Measurements from ENCODE around the gene CCDC182.
A peak's percentile ranks its signal among the peaks of the same experiment; 100 is the strongest.

Gene CCDC182

DNA sequence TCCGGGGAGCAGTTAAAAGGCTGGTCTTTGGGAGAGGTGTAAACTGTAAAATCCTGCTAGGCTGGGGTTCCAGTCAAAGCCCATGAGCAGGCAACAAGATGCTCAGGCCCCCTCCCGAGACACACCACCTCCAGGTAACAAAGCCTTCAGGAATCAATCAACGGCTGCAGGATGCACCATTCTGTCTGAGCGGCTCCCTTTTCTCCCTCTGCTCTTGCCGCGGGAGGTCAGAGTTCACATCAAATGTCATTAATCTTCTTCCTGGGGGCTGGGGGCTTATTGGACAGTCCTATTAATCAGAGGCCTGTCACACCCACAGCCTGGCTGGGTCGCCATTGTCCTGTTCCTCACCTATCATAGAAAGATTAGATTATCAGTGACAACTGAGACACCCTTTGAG is 11.9 kb upstream of the CCDC182 start:
- no peak for DNase-seq

DNA sequence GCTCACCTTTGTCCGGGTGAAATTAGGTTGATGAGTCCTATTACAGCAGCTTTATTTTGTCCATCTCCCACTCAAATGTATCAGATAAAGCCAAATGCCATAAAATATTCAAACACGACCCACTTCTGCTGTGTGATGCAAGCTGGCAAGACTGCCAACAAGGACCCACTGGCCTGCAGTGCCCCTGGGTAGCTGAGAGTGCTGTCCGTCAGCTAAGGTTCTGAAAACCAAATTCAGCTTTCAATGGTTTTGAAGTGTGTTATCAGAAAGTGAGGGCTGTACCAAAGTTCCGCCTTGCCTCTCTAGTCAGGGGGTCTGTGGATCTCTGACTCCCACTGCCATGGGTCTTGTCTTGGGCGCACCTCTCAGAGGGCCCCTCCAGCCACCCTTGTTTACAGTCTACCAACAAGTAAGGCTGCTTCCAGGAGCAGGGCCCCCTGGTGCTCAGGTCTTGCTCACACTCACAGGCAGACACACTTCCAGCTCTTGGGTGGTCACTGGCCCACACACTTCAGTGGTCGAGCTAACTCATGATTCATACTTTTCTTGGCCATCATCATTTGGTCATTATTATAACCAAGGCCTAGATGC is 10.5 kb upstream of the CCDC182 start:
- DNase-seq: no peak

DNA sequence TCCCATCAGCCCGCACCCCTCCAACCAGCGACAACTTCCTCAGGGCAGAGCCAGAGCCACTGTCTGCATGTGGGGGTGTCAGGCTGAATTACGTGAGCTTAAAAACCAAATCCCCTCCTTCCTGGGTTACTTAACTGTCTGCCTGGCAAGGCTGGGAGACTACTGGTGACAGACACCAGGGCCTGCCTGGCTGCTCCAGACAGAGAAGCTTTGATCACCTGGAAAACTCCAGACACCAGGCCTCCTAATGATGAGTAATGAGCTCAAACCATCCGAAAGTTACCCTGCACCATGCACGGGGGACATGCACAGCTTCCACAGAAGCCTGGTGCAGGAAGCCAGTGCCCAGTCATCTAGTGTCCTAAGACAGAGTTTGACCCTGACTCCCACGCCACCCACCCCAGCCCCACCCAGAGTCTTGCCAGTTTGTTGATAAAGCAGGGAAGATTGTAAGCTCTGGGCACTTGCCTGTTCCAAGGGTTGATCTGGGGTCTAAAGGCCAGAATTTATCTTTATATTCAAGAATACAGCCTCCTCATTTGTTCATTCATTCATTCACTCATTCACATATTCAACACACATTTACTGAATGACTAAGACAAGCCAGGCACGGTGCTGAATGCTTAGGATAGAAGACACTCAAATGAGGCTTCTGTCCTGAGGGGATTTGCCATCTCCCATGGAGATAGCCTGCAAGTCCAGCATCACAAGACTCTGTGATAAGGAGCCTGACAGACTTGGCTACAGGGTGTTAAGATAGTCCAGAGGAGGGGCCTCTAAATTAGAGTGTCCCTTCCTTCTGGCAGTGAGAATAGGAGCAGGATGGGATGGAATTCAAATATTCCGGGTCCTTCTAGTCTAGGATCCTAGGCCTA is 7.2 kb upstream of the CCDC182 start:
- DNase-seq: no peak

DNA sequence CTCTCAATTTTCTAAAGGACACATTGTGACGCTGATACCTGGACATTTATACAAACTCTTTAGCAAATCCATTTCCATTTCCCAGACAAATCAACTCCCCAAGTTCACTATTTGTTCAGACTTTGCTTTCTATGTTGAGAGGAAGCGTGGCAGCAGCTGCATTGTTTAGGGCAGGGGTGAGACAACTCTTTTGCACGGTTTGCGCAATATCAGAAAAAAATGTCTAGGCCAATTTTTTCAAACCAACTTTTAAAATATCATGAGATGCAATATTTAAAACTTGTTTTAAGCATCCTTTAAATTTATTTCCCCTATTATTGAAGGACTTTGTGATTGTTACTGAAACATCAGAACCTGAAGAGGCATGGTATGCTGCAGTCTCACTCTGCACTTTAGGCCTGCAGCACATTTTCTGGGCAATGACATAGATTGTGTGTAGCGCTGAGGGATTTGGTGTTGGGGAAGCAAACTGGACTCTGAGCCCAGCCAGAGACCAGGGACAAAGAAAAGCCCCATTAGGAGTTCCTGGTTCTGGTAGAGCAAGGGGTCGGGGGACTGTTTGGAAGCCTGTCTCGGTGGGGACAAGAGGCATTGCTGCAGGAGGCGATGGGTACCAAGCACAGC is 6.4 kb upstream of the CCDC182 start:
- DNase-seq: no peak

DNA sequence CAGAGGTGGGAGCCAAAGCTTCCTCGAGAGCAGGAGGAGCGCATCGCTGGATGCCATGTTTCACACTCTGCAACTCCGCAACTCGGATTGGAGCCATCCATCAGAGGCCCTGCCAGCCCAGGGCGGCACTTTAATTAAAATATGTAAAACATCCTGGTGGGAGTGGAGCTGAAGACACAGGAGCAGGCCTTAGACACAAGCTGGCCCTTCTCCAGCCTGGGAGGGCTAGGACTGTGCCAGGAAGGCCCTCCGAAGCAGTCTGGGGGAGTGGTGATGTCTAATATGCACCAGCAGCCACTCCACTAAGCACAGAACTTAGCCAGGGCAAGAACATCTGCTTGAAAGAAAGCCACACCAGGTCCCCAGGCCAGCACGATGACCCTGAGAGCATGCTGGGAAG is 5.8 kb upstream of the CCDC182 start:
- DNase-seq: no peak

DNA sequence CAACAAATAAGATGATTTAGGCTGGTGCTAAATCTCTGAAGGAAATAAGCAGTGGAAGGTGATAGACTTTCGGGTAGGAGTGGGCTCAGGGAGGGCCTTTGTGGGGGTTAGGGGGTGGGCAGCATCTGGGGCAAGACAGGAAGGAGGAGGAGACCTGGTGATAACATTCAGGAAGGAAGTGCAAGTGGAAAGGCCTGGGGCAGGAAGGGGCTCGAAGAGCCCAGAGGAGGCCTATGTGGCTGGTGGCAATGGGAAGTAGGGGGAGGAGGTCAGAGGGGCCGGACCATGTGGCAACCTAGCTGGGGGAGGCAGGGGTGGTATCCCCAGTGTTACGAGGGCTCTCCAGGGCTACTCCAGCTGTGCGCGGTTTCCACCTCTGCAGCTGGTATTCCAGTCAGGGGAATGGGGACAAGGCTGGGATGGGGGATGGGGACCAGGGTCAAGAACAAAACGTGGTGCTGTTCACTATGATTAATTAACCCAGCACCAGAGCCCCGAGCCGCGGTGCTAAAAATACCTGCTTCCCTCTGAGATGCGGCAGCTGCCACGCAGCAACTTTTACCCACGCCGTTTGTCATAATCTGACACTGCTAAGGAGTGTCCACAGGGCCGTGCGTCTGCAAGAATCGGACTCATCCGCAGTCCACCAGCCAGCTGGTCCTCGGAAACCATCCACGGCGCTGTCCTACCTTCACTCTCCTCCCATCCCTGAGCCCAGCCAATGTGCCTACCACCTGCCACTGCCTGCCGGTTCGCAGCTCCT is 5.2 kb upstream of the CCDC182 start:
- no peak for DNase-seq

DNA sequence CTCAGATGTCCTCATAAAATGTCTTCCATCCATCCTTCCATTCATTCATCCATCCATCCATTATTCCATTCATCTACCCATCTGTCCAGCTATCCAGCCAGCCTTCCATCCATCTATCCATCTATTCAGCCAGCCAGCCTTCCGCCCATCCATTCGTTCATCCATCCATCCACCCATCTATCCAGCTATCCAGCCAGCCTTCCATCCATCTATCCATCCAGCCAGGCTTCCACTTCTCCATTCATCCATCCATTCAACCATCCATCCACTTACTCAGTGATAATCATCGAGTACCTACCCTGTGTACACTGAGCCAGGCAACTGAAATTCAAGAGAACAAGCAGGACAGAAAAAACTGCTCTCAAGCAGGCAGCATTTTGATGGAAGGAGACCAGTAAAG is 4.6 kb upstream of the CCDC182 start:
- no peak for DNase-seq

DNA sequence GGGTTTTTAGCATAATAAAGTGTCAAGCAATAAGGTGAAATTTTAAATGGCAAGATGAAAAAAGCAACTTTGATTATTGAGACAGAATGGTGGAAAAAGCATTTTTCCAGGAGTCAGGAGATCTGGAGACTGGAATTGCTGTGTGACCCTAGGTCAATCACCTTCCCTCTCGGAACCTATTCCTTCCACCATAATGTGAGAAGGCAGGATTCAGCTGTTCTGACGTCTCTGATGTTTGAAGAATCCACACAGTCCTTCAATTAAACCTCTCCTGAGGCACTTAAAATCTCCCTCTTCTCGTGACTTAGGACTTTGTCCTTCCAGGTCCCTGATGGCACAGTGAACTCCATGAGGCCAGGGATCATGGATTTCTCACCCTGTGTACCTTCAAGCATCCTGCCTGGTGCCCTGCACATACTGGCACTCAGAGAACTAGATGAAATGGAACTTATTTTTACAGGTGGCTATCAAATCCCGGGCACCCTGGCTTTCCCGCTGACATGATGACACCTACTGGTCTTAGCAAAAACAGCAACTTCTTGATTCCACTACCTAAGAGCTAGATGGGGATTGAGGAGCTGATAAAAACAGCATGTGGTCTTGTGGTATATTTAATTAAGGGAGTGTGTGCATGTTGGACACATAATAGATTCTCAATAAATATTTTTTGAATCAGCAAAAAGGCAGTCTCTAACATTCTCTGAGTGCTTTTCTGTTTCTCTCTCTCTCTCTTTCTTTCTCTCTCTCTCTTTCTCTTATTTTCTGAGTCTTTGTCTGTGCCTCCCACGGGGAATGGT is 2.3 kb upstream of the CCDC182 start:
- peak; percentile 86 for DNase-seq

DNA sequence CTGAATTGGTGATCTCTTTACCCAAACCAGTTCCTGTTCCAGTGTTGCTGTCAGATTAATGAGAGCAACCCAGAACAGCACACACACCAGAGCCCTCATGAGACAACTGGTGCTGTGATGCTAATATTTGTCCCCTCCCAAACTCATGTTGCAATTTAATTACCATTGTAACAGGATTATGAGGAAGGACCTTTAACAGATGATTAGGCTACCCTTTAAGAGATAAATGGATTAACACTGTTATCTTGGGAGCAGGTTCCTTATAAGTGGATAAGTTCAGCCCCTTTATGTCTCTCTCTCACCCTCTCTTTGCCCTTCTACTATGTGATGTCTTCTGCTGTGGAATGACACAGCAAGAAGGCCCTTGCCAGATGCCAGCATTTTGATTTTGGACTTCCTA is 1.1 kb upstream of the CCDC182 start:
- no peak for DNase-seq

DNA sequence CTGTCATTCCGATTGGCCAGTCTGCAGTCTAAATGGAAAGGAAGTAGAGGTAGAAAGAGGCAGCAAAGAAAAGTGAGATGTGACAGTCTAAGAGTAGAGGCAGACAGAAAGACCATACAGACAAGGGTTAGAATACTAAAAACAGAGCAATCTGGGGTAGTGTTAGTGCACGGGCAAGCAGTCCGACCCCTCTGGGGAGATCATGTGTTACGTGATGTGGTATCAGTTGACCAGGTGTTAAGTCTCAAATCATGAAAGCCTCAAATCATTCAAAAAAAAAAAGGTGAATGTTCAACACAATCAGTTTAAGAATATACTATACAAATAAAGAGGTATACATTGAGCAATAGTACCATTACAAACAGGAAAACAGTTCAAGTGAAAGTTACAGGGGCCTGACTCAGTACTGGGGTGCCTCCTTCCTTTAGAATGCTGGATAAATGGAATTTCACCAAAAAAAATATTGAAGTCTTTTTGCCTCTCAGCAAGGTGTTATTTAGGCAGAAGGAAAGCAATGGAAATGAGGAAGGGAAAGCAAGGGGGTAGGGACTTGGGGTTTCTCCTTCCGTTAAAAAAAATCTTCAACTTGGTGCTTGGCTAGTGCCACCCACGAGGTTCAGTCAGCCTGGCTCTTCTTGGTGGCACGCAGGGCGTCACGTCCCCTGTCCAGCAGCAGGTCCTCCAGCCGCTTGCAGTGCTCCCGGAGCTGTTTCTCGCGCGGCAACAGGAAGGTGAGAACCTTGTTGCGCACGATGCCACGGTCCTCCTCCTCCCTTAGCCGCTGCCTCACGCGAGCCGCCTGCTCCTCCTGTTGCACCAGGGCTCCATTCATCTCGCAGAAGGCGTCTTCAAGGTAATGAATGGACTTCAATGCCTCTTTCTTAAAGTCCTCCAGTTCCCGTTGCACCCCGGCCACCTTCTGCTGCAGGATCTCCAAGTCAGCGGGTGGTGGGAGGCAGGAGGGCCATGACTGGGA is 616 bp downstream of the CCDC182 start:
- DNase-seq: no peak

DNA sequence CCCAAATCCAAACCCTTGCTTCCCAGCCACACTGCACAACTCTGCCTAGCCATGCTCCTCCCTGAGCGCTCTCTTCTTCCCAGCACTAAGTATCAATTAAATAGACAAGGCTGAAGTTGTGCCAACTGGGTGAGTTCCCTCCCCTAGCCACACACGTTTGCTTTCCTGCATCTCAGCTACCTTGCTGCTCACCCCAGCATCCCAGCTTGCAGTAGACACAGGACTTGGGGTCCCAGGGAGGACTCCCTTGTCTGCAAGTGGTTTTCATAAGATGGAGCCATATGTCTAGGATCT is 4.9 kb downstream of the CCDC182 start:
- no peak for DNase-seq

DNA sequence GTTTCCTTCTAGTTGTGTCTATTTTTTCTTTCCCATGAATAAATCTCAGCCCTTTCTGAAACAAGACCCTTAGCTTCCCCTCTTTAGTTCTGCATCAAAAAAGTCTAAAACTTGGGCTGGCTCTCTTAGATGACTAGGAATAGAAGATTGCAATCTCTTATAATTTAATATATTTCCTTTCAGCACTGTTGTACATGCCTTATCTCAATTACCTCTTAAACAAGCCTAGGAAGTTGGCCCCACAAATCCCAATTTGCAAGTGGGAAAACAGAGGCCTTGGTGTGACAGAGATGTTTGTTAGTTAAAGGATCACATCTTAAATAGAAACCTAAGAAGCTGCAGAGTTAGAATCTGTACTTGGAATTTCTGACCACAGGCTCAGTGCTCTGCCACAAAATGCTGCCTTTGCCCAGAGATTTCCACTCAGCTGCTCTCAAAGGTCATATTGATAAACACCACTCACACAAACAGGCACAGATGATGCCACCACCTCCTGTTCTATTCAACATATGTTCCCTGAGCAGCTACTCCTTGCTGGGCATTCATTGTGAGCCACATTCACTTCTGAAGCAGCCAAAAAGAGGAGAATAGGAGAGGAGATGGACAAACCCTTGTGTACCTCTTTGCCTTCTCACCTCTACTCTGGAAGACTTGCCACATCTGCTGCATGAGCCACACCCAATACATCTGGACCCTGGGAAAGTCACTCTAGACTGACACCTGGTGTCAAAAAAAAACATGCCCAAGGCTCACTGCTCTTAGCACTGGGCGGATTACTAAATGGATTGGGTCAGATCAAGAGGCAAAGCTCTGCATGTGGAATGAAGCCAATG is 5.5 kb downstream of the CCDC182 start:
- peak; percentile 42 for DNase-seq

DNA sequence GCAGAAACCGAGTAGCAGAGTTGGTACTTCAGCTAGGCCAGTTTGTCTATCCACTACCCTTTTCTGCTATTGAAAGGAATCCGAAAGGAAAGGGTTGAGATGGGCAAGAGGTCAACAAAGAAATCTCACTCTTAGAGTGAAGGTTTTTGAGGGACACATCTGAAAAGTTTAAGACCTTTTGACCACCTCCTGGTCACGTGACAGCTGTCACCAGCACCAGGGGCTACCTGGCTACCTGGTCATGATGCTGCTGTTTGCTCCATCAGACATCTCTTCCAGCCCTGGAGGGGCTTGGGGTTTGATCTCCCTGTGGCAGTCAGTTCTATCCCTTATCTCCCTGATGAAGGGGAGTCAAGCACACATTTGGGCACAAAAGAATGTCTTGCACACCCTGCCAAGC is 7.6 kb downstream of the CCDC182 start:
- no peak for DNase-seq

DNA sequence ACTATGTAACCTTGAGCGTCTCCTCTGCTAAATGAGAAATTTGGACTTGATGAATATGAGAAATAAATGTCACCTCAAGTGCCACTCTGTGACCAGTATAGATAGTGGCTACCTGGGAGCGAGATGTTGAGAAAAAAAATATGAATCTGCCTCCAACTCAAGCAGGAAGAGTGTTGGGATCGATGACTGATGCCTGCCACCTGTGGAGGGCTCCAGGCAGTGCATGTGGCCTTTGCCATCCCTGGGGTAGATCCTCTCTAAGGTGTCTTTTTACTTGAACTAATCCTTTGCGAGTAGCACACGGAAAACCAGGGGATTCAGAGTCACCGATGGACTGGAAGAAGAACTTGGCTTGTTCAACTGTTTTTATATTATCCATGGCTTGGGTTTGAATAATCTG is 9.4 kb downstream of the CCDC182 start:
- DNase-seq: peak; percentile 69

DNA sequence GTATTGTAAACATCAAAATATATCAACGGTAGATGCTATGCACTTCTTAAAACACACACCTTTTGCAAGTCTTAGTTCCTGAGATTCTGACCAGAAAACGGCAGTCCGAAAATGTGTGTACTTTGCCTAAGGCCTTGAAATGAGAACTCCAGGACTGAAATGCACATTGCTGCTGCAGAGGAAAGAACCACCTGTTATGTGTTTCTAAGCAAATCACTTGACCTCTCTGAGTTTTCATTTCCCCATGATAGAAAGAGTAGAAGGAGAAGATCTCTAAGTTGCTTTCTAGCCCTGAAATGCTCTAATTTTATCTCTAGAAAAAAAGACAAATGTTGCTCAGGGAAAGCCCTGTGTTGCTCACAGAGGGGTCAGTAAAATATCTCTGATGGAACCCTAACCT is 9.9 kb downstream of the CCDC182 start:
- DNase-seq: no peak

DNA sequence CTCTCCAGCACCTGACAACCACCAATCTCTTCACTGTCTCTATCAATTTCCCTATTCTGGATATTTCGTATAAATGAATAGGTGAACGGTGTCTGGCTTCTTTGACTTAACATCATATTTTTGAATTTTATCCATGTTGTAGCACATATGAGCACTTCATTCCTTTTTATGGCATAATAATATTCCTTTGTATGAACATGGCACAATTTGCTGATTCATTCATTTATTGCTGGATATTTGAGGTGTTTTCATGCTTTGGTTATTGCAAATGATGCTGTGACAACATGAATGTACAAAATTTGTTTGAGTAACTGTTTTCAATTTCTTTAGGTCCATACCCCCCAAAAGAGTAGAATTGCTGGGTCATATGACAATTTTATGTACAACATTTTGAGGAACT is 12.0 kb downstream of the CCDC182 start:
- DNase-seq: no peak

DNA sequence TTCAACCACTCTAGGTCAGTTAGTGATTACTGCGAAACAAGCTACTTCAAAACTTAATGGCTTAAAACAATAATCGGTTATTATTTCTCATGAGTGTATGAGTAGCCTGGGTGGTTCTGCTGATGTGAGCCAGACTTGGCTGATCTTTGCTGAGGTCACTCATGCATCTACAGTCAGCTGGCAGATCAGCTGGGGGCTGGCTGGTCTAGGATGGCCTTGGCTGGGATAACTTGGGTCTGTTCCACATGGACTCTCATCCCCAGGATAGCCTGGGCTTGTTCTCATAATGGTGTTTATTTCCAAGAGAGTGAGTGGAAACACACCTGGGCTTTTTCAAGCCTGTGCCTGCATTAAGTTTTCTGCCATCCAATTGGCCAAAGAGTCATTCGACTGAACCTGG is 13.0 kb downstream of the CCDC182 start:
- no peak for DNase-seq

DNA sequence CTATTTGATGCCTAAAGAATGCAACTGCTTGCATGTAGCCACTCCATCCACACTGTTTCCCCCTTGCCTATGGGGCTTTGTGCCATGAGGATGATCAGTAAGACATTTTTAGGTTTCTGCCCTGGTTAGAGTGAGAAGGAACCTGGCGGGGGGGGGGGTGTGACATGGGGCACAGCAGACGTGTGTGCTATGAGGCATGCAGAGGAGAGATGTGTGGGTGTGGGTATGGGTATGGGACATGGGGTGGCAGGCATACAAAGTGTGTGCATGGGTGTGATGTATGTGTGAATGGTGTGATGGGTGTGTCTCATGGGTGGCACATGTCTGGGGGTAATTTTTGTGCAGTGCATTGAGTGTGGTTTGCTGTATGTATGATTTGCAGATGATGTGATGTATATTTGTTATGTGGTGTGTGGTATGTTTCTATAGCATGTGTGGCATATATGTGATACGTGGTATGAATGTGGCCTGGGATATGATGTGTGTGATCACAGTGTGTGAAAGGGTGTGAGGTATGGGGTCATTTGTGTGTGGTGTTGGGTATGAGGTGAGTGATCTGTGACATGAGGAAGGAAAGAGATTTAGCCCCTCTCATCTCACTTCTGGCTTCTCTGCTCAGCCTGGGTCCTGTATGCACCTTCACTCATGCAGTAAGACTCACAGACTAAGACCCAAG is 14.9 kb downstream of the CCDC182 start:
- no peak for DNase-seq

DNA sequence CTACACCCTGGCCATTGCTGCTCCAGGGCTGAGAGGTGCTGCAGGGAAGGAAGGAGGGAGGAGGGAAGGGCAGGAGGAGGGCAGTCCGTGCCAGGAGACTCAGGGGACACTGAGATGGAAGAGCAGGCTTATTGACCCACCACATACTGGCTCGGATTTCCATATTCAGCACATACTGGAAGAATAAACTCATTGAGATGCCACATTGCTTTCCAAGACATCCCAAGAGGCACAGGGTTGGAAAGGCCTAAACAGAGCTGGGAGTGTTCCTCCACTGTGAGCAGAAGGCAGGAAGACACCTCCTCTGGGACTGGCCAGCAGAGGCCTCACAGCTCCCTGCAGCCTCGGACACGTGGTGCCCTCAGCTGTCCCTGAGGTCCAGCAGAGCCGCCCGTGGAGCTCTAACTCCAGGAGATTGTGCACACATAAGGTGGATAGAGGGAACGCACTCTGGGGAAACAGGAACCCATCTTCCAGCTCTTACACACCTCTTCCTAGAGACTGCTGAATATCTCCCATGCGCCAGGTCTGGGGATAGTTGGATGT is 17.4 kb downstream of the CCDC182 start:
- no peak for DNase-seq

DNA sequence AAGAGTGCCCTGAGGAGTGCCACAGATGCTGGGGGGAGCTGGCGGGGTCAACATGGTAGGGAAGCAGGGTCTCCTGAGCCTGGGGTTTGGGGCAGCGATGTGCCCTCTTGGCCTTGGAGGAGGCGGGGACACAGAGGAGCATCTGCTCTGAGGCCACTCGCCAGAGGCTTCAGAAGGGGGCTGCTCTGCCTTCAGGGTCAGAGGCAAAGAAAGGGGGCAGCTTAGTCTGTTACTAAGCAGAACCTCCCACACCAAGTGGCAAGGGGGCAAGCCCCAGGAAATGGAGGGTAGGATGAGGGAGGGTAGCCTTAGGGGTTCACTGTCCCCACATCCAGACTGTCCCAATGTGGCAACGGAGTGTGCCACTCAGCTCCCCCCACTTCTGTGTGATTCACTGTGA is 18.3 kb downstream of the CCDC182 start:
- DNase-seq: no peak
